BLaER1 (cell line): ENCODE data around the gene FZD4.
"Not testable (repeated sequence)": the region's sequence is repeated elsewhere in the genome, so short reads cannot be mapped to it uniquely, and the experiment has no call there.

Experiments
- H3K27ac ChIP-seq: shearing (Covaris generic); formaldehyde crosslinking; 2 replicates; pipeline ENCODE4 v1.8.1; 2022
- H3K27me3 ChIP-seq: shearing (Covaris generic); formaldehyde crosslinking; 2 replicates; pipeline ENCODE4 v1.8.1; 2022
- H3K36me3 ChIP-seq: shearing (Covaris generic); formaldehyde crosslinking; 2 replicates; pipeline ENCODE4 v1.8.1; 2022
- H3K4me1 ChIP-seq: shearing (Covaris generic); formaldehyde crosslinking; 2 replicates; pipeline ENCODE4 v1.8.1; 2022
- H3K4me2 ChIP-seq: shearing (Covaris generic); formaldehyde crosslinking; 2 replicates; pipeline ENCODE4 v1.8.1; 2022
- H3K4me3 ChIP-seq: shearing (Covaris generic); formaldehyde crosslinking; 2 replicates; pipeline ENCODE4 v1.8.1; 2022
- H3K9ac ChIP-seq: shearing (Covaris generic); formaldehyde crosslinking; 2 replicates; pipeline ENCODE4 v1.8.1; 2022
- H3K9me3 ChIP-seq: shearing (Covaris generic); formaldehyde crosslinking; 2 replicates; pipeline ENCODE4 v1.8.1; 2022
- H4K20me1 ChIP-seq: shearing (Covaris generic); formaldehyde crosslinking; 2 replicates; pipeline ENCODE4 v1.8.1; 2022
- Cebpa-rat ChIP-seq: shearing (Covaris generic); IDR thresholded peaks from 2 replicates; pipeline ENCODE4 v1.8.1; 2022

FZD4 gene

DNA sequence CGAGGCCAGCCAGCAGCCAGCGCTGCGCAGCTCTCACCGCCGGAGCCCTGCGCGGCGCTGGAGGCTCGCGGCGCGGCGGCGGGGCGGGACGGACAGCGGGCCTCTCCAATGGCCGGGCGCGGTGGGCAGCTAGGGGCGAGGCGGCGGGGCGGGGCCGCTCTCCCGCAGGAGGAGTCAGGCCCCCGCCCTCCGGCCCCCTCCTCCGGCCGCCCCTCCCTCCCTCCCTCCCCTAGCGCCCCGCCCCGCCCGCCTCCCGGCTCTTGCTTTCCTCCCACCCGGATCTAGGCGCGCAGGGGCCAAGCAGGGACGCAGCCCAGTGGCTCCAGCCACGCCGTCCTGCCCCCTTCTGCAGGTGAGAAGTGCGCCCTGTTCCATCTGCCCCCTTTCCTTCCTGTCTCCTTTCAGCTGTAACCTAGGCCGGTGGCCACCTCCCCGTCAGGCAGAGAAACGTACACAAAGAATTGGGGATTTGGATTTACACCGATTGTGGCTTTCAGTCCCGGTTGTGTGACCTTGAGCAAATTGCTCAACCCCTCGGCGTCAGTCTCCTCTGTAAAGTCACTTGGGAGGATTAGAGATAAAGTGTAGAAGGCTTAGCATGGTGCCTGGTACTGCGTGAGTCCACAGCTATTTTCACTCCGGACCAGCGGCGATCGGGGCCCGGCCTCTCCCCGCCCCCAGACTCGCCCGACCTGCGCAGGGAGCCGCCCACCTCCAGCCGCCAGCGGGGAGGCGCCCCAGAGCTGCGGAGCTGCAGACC, at the start of gene FZD4:
TSS of gene FZD4 (minus strand) at position 35 of the 760 bp plus-strand sequence. CDS start 310 bp downstream, outside the sequence.
- Histone ChIP-seq H4K20me1 (no peaks in the 10 kb centered on the region), H3K9me3 (no peaks in the 10 kb centered on the region), H3K4me3 (peak within 1 kb of the TSS; percentile 69), H3K9ac (peak within 1 kb of the TSS; percentile 74; the same call in 1 of the 2 replicates), H3K36me3 (no peaks in the 10 kb centered on the region), H3K27me3 (peaks cover 22% of the 10 kb centered on the region), H3K4me2 (peak within 1 kb of the TSS; percentile 100), H3K27ac (no peak within 1 kb of the TSS), H3K4me1 (peaks cover 11% of the 10 kb centered on the region; the same call in 1 of the 2 replicates)
- TF ChIP-seq Cebpa-rat: no peak

DNA sequence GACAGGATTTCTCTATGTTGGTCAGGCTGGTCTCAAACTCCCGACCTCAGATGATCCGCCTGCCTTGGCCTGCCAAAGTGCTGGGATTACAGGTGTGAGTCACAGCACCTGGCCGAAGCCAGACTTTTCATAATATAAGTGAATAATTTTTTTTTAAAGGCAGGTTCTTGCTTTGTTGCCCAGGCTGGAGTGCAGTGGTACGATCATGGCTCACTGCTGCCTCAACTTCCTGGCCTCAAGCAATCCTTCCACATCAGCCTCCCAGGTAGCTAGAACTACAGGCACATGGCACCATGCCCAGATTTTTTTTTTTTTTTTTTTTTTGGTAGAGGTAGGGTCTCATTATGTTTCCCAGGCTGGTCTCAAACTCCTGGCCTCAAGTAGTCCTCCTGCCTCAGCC, 49.1 kb upstream of the FZD4 start:
- not testable (repeated sequence) for H3K36me3 ChIP-seq, H3K27me3 ChIP-seq, H3K4me3 ChIP-seq, H3K4me2 ChIP-seq, H3K9me3 ChIP-seq, H4K20me1 ChIP-seq, H3K4me1 ChIP-seq, H3K9ac ChIP-seq, H3K27ac ChIP-seq

DNA sequence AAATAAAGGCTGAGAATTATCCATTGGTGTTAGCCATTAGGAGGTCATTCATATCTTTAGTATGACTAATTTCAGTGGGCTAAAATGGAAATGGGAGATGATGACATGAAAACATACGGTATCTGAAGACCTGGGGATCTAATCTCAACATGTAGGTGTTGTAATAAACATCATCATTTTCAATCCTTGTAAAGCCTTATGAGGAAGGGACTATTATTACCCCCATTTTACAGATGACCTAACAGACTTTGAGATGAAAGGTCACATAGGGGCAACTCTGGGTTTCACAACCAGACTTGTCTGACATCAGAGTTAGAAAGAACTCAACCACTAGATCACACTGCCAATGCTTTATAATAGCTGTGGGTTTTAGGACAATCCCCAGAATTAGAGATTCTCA, 47.7 kb upstream of the FZD4 start:
- Histone ChIP-seq H3K4me1 (no peaks in the 10 kb centered on the region), H3K27ac (no peak overlapping the region), H3K9me3 (no peaks in the 10 kb centered on the region), H3K4me2 (no peak overlapping the region), H3K4me3 (no peak overlapping the region), H3K36me3 (no peaks in the 10 kb centered on the region), H3K27me3 (no peaks in the 10 kb centered on the region), H3K9ac (no peak overlapping the region), H4K20me1 (no peaks in the 10 kb centered on the region)
- no peak for TF ChIP-seq Cebpa-rat

DNA sequence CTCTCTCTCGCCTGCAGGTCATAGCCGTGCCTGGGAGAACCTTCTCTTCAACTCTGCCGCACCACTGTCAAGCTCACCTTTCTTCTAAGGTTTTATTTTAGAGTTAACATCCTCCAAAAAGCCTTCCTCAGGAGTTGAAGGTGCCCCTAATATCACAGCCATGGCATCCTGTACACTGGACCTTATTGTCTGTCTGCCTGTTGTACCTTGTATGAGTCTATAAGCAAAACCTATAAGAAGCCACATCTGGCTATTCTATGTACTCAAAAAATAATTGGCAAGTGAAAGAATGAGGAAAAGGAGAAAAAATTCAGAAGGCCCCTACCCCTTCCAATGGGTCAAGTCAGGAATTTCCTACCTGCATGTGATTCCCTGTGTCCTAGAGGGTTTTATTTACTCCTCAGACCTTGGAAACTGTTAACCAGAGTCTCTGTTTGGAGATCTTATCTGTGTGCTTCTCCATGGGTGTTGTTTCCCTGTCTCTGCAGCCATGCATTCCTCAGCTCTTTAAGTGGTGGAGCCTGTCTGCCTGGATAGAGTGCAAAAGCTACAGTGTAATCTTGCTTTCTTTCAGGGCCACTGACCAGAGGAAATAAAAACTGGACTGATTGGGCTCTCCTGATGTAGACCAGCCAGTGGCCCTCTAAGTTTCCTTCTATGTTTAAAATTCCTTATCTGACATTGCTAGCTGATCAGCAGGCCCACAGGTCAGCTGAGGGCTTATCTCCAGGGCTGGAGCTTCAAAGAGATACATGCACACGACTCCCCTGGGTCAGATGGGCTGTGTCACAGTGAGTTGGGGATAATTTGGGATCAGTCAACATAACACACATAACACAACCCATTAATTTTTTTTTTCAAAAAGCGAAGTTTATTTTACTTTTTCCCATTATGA, 44.9 kb upstream of the FZD4 start:
- Histone ChIP-seq H3K36me3 (no peaks in the 10 kb centered on the region), H3K4me1 (no peaks in the 10 kb centered on the region), H4K20me1 (no peaks in the 10 kb centered on the region), H3K27me3 (no peaks in the 10 kb centered on the region), H3K4me3 (no peak overlapping the region), H3K27ac (no peak overlapping the region), H3K4me2 (no peak overlapping the region), H3K9ac (no peak overlapping the region), H3K9me3 (no peaks in the 10 kb centered on the region)
- no peak for TF ChIP-seq Cebpa-rat

DNA sequence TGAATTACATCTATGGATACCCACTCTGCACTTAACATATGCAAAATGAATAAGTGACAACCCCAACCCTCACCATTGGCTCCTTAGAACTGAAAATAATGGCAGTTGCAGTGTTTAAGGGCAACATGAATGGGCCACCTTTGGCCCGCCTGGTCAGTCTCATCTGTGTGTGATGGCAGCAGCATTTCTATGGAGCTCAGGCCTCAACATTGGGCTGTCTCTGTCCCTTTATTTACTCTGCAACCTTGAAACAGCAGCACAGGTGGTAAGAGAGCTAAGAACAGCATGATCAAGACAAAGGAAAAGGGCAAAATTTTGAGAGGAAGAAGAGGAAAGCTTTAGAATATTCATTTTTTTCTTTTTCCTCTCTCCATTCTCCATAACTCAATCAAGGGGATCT, 44.2 kb upstream of the FZD4 start:
- H3K27ac ChIP-seq: no peak overlapping the region
- H3K27me3 ChIP-seq: no peaks in the 10 kb centered on the region
- TF ChIP-seq Cebpa-rat: no peak
- H3K4me1 ChIP-seq: no peaks in the 10 kb centered on the region
- H3K4me3 ChIP-seq: no peak overlapping the region
- H3K4me2 ChIP-seq: no peak overlapping the region
- no peaks in the 10 kb centered on the region for H3K36me3 ChIP-seq
- H3K9ac ChIP-seq: no peak overlapping the region
- H4K20me1 ChIP-seq: no peaks in the 10 kb centered on the region
- H3K9me3 ChIP-seq: no peaks in the 10 kb centered on the region

DNA sequence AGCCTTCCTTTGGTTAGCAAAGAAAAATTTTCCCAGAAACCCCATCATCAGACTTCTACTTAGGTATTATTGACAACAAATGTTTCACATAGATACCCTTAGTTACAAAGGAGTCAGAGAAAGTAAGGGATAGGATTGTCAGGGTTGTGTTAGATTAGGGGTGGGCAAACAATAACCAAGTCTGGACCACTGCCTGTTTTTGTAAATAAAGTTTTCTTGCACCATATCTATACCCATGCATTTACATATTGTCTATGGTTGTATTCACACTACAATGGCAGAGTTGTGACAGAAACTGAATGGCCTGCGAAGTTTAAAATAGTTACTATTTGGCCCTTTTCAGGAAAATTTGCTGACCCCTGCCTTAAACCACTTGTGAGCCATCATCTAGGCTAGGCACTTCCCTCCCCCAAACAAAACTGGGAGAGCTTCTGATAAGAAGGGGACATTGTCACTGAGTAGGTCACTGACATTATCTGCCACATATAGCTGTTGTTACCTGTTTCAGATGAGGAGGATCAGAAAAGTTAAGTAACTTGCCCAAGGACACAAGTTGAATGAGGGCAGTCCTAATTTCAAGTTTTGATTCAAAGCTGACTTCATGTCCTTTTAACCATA, 41.9 kb upstream of the FZD4 start:
- Histone ChIP-seq H3K36me3 (no peaks in the 10 kb centered on the region), H3K4me2 (no peak overlapping the region), H3K27ac (no peak overlapping the region), H3K4me1 (no peaks in the 10 kb centered on the region), H4K20me1 (no peaks in the 10 kb centered on the region), H3K4me3 (no peak overlapping the region), H3K27me3 (no peaks in the 10 kb centered on the region), H3K9ac (no peak overlapping the region), H3K9me3 (no peaks in the 10 kb centered on the region)
- no peak for TF ChIP-seq Cebpa-rat

DNA sequence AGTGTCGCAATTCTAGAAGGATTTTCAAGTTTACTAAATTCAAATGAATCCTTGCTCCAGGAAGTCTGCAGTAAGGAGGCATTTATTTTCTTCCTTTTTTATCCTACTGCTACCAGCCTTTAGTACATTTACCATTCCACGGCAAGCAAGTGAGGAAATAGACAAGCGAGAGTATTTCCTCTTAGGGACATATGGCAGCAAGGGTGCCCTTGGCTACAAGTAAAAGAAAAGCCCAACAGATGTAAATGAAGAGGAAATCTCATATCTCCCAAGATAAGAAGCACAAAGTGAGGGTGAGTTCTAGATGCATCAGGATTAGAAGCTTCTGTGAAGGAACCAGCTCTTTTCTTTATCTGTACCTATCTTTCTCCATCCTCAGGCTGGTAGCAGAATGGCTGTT, 37.8 kb upstream of the FZD4 start:
- Histone ChIP-seq H3K27me3 (no peaks in the 10 kb centered on the region), H3K36me3 (no peaks in the 10 kb centered on the region), H3K9ac (no peak overlapping the region), H3K9me3 (no peaks in the 10 kb centered on the region), H3K27ac (no peak overlapping the region), H3K4me2 (no peak overlapping the region), H3K4me3 (no peak overlapping the region), H4K20me1 (no peaks in the 10 kb centered on the region), H3K4me1 (no peaks in the 10 kb centered on the region)
- TF ChIP-seq Cebpa-rat: no peak

DNA sequence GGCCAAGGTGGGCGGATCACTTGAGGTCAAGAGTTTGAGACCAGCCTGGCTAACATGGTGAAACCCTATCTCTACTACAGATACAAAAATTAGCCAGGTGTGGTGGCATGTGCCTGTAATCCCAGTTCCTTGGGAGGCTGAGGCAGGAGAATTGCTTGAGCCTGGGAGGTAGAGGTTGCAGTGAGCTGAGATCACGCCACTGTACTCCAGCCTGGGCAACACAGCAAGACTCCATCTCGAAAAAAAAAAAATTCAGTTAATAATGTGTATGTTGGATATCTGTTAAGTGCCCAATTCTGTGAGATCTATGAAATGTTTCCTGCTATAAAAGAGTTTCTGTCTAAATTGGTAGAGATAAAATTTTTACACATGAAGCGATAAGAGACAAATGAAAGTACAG, 37.1 kb upstream of the FZD4 start:
- H3K36me3 ChIP-seq, H3K27ac ChIP-seq, H3K9ac ChIP-seq, H3K4me2 ChIP-seq, H3K9me3 ChIP-seq, H3K27me3 ChIP-seq, H3K4me3 ChIP-seq, H3K4me1 ChIP-seq, H4K20me1 ChIP-seq: not testable (repeated sequence)

DNA sequence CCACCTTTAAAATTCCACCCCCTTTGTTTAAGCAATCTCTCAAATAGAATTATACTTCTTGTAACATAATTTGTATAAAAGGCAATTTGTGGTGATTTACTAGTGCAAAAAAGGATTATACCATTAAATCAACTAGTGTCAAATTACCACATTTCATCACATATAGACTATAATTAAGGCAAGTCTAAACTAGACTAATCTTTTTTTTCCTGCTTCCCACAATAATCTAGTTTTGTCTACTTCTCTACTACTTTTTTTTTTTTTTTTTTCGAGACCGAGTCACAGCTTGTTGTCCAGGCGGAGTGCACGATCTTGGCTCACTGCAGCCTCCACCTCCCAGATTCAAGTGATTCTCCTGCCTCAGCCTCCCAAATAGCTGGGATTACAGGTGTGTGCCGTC, 36.1 kb upstream of the FZD4 start:
- Histone ChIP-seq H4K20me1 (no peaks in the 10 kb centered on the region), H3K27me3 (no peaks in the 10 kb centered on the region), H3K4me2 (no peak overlapping the region), H3K27ac (no peak overlapping the region), H3K9me3 (no peaks in the 10 kb centered on the region), H3K4me3 (no peak overlapping the region), H3K9ac (no peak overlapping the region), H3K36me3 (no peaks in the 10 kb centered on the region), H3K4me1 (no peaks in the 10 kb centered on the region)
- TF ChIP-seq Cebpa-rat: no peak

DNA sequence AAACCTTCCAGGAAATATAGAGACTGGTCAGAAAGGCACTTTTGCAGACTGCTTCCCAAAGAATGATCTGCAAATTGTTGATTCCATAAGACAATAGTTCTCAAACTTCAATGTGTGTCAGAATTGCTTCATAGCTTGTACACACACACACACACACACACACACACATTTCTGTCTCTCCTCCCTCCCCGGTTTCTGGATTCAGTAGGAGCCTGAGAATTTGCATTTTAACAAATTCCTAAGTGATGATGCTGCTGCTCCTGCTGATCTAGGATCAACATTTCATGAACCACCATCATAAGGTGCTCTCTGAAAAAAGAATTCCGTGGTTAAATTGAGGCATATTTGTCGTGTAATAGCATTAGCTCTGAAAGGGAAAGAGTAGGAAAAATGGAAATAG, 35.3 kb upstream of the FZD4 start:
- H3K4me1 ChIP-seq: no peaks in the 10 kb centered on the region
- H3K36me3 ChIP-seq: no peaks in the 10 kb centered on the region
- no peak for TF ChIP-seq Cebpa-rat
- no peak overlapping the region for H3K4me2 ChIP-seq
- H4K20me1 ChIP-seq: no peaks in the 10 kb centered on the region
- no peaks in the 10 kb centered on the region for H3K9me3 ChIP-seq
- no peak overlapping the region for H3K27ac ChIP-seq
- no peak overlapping the region for H3K9ac ChIP-seq
- no peaks in the 10 kb centered on the region for H3K27me3 ChIP-seq
- H3K4me3 ChIP-seq: no peak overlapping the region
